ENCODE measurements around the gene TEKT2. TPM values are rescaled to one million over a fixed set of nuclear protein-coding genes. Genes with fewer than 3 reads are reported as not detected.

The TEKT2 gene
- total RNA-seq, 1 donor from 2014 or later, result 3.2 TPM

- Mint-ChIP-seq H3K36me3 (peaks cover 5% of the 10 kb centered on the region), H3K27ac (no peak overlapping the region), H3K4me3 (no peak overlapping the region), H3K27me3 (ENCODE audit: low read depth) (no peaks in the 10 kb centered on the region), H3K9me3 (no peaks in the 10 kb centered on the region), H3K4me1 (peaks cover 8% of the 10 kb centered on the region)
- TF ChIP-seq, protein P1, sequence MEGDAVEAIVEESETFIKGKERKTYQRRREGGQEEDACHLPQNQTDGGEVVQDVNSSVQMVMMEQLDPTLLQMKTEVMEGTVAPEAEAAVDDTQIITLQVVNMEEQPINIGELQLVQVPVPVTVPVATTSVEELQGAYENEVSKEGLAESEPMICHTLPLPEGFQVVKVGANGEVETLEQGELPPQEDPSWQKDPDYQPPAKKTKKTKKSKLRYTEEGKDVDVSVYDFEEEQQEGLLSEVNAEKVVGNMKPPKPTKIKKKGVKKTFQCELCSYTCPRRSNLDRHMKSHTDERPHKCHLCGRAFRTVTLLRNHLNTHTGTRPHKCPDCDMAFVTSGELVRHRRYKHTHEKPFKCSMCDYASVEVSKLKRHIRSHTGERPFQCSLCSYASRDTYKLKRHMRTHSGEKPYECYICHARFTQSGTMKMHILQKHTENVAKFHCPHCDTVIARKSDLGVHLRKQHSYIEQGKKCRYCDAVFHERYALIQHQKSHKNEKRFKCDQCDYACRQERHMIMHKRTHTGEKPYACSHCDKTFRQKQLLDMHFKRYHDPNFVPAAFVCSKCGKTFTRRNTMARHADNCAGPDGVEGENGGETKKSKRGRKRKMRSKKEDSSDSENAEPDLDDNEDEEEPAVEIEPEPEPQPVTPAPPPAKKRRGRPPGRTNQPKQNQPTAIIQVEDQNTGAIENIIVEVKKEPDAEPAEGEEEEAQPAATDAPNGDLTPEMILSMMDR (IDR thresholded peaks at IDR 0.05; ENCODE audit: unreplicated experiment), result no peak
- no peak for DNase-seq (ENCODE audit: low spot score in 2 of 2, unreplicated experiment in 2 of 2)
These were observed 12.0 kb downstream of the TEKT2 start for GRCh38 chr1:36095760-36096405.

DNA sequence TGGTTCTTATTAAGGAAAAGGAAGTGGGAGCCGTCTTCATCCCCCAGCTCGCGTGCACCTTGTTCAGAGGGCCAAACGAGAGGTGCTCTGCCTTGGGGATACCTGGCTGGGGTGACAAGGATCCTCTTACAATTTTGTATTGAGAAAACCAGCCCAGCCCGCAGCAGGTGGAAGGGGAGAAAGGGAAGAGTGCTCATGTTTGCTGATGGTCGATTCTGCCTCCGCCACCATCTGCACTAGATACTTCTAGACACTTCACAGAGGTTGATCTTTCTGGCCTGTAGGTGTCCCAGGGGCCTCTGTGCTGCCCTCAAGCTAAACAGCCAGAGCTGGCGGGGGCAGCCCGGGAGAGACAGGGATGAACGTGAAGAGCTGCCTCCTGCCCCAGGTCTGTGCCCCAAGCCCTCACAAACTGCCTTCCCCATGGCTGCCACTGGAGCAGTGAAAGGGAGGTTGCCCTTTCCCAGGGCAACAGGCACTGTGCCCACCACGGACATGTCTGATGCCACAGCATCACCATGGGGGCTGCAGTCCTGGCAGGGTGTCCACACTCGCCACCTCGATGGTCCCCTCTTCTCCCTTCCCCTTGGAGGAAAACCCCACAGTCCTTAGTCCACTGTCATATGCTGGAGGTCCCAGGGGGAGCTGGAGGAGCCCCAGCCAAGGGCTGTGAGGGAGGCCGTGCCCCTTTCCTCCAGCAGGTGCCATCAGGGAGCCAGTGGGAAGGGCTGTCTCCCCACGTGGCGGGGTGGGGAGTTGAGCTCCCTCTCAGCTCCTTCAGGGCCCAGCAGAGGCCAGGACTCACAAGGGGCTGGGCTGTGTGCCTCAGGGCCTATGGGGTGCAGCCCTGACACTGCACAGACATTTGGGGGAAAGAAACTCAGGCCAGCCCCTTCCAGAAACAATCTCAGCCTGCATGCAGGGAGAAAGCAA is 12.9 kb downstream of the TEKT2 start:
- peaks cover 6% of the 10 kb centered on the region for H3K4me1 Mint-ChIP-seq
- no peaks in the 10 kb centered on the region for H3K9me3 Mint-ChIP-seq
- no peak overlapping the region for H3K4me3 Mint-ChIP-seq
- H3K27me3 Mint-ChIP-seq (ENCODE audit: low read depth), result no peaks in the 10 kb centered on the region
- TF ChIP-seq, protein P1 (IDR thresholded peaks at IDR 0.05; ENCODE audit: unreplicated experiment), result no peak
- no peak for DNase-seq (ENCODE audit: low spot score in 2 of 2, unreplicated experiment in 2 of 2)
- peak overlapping the region; percentile 78 for H3K27ac Mint-ChIP-seq
- peaks cover 4% of the 10 kb centered on the region for H3K36me3 Mint-ChIP-seq

DNA sequence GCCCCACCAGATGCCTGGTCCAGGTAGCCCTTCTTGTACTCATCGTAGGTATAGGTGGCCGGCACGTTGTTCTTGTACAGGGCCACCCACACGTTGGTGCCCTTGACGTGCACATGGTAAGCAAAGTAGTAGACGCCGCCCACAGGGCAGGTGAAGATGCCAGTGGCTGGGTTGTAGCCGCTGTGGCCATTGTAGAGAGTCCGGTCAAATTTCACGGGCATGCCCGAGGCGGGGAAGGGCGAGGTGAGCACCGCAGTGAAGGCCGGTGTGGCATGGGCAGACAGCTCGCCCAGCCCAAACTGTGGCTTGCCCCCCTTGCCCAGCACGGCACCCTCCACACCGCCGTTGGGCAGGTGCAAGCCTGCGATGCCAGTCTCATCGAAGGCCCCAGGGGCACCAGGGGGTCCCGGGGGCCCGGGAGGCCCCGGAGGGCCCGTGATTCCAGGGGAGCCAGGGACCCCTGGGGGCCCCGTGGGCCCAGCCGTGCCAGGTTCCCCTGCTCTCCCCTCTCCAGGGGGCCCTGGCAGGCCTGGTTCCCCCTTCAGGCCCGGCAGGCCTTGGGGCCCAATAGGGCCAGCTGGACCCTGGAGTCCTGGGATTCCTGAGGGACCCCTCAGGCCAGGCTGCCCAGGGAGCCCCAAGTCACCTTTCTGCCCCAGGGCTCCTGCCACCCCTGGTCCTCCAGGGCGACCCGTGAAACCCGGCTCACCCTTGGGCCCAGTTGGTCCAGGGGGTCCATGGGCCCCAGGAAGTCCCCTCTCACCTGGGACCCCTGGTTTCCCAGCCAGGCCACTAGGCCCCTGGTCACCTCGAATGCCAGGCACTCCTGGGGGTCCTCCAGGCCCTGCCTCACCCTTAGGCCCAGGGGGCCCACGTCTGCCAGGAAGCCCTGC is 14.0 kb downstream of the TEKT2 start:
- Mint-ChIP-seq H3K27me3 (ENCODE audit: low read depth) (no peaks in the 10 kb centered on the region), H3K4me1 (peaks cover 6% of the 10 kb centered on the region), H3K36me3 (peaks cover 4% of the 10 kb centered on the region), H3K9me3 (no peaks in the 10 kb centered on the region), H3K4me3 (no peak overlapping the region), H3K27ac (no peak overlapping the region)
- TF ChIP-seq, protein P1 (IDR thresholded peaks at IDR 0.05; ENCODE audit: unreplicated experiment), result no peak
- DNase-seq (ENCODE audit: low spot score in 2 of 2, unreplicated experiment in 2 of 2), result no peak

DNA sequence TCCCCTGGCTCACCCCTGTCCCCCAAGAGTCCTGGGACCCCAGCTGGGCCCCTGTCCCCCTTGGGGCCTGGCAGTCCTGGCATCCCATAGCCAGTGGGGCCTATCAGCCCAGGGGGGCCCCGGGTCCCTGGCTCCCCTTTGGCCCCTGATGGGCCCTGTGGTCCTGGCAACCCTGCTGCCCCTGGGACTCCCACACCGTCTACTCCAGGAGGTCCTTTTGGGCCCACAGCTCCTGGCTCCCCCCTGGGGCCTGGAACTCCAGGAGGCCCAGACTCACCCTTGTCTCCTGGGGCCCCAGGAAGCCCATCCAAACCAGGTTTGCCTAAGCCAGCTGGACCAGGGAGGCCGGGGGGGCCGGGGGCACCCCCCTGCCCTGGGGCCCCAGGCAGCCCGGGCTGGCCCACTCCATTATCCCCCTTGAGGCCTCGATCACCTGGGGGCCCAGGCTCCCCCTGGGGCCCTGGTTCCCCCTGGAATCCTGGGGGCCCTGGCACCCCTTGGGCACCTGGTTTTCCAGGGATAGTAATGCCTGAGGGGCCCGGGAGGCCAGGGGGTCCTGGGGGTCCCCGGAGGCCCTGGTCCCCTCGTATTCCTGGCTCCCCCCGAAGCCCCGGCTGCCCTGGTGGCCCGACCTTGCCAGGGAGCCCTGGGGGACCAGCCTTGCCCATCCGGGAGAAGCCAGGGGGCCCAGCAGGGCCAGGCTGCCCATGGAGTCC is 14.9 kb downstream of the TEKT2 start:
- H3K9me3 Mint-ChIP-seq, result no peaks in the 10 kb centered on the region
- H3K4me1 Mint-ChIP-seq, result peaks cover 6% of the 10 kb centered on the region
- H3K36me3 Mint-ChIP-seq, result peaks cover 1% of the 10 kb centered on the region
- no peak overlapping the region for H3K27ac Mint-ChIP-seq
- TF ChIP-seq, protein P1 (IDR thresholded peaks at IDR 0.05; ENCODE audit: unreplicated experiment), result no peak
- no peak overlapping the region for H3K4me3 Mint-ChIP-seq
- no peaks in the 10 kb centered on the region for H3K27me3 Mint-ChIP-seq (ENCODE audit: low read depth)
- DNase-seq (ENCODE audit: low spot score in 2 of 2, unreplicated experiment in 2 of 2), result no peak
